GM12801 (cell line): ENCODE measurements around the gene IRF2BP2.

Experiments used
- CTCF ChIP-seq: IDR thresholded peaks from one replicate; pipeline ENCODE4 v1.5.1; 2011; ENCODE audit warnings: control low read depth; ENCODE audit not compliant: insufficient read length; ENCODE audit errors: extremely low read depth

IRF2BP2 gene

GRCh38 chr1:234632225-234632624 is 22.2 kb upstream of the IRF2BP2 start:
- no peak for TF ChIP-seq CTCF

- no peak for TF ChIP-seq CTCF
Observed at GRCh38 chr1:234631721-234632125, 21.7 kb upstream of the IRF2BP2 start.

DNA sequence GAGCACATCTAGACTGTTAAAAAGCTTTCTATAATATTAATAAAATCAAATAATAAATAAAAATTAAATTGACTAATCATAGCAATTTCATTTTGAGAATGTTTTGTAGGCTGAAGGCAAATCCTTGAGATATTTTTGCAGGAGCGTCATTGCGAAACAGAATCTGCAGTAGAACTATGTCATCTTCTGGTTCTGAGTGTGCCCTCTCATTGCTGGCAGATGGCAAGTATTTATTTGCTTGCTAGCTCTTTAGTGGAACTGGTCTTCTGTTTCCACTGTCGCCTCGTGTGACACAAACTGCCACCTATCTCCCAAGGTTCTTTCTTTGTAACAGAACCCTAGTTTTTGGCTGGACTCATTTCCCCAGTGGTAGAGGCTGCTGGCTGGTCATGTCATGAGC is 19.0 kb upstream of the IRF2BP2 start:
- TF ChIP-seq CTCF, result no peak

GRCh38 chr1:234628089-234628488 is 18.1 kb upstream of the IRF2BP2 start:
- TF ChIP-seq CTCF, result no peak

GRCh38 chr1:234627009-234627950 is 17.3 kb upstream of the IRF2BP2 start:
- TF ChIP-seq CTCF, result no peak

DNA sequence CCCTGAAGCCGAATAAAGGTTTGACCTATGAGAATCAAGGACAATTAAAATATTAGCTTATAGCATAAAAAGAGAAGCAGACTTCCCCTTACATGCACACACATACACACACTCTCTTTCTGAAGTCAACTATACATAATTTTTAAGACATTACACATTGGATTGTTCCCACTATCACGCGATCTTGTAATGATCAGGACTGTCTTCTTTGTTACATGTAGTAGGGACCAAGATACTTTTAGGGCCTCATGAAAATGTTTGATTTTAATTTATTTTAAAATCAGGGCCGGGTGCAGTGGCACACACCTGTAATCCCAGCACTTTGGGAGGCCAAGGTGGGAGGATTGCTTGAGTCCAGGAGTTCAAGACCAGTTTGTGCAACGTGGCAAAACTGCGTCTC is 16.4 kb upstream of the IRF2BP2 start:
- TF ChIP-seq CTCF, result no peak

- no peak for TF ChIP-seq CTCF
Observed at GRCh38 chr1:234624724-234625117, 14.7 kb upstream of the IRF2BP2 start.
